HEK293 (cell line): ENCODE data around the gene VTN.
A peak's percentile ranks its signal among the peaks of the same experiment; 100 is the strongest.
"Not testable (repeated sequence)": the region's sequence is repeated elsewhere in the genome, so short reads cannot be mapped to it uniquely, and the experiment has no call there.

Source experiments
- CTCF ChIA-PET: fragments of 350-600 bp; formaldehyde crosslinking; extraction: SDS; loops from one replicate; lab custom pipeline; 2021; ENCODE audit warnings: antibody characterized with exemption; lab: Yijun Ruan, JAX
- POLR2A ChIA-PET: fragments of 300-600 bp; formaldehyde crosslinking; extraction: SDS; loops from one replicate; lab custom pipeline; 2020; ENCODE audit warnings: antibody characterized with exemption, inconsistent platforms; lab: Yijun Ruan, JAX
- H3K27ac ChIP-seq: fragments of 200-500 bp; sonication (Bioruptor generic); 2 replicates; pipeline ENCODE4 v1.5.1; 2014; ENCODE audit warnings: low read depth, low read length, control low read depth, inconsistent platforms; ENCODE audit errors: extremely low read depth
- H3K36me3 ChIP-seq, 2 experiments: fragments of 200-500 bp in 1 of 2; sonication (Bioruptor generic) in 1 of 2; 1 replicate in 1 of 2; 2 replicates in 1 of 2; pipeline ENCODE4 v1.5.1; 2014 to 2017; ENCODE audit warnings: inconsistent platforms in 2 of 2, low read length in 2 of 2; ENCODE audit not compliant: control insufficient read depth in 2 of 2, insufficient read depth in 1 of 2
- H3K4me1 ChIP-seq: fragments of 200-500 bp; sonication (Bioruptor generic); 2 replicates; pipeline ENCODE4 v1.5.1; 2014; ENCODE audit warnings: mild to moderate bottlenecking, low read length, inconsistent platforms; ENCODE audit not compliant: control insufficient read depth, insufficient read depth
- H3K4me3 ChIP-seq: 2 replicates; pipeline ENCODE4 v1.5.1; 2011; ENCODE audit warnings: low read depth, mild to moderate bottlenecking, control low read depth, low read length, moderate library complexity
- H3K9me3 ChIP-seq: fragments of 200-500 bp; sonication (Bioruptor generic); 2 replicates; pipeline ENCODE4 v1.5.1; 2014; ENCODE audit warnings: low read depth, low read length, inconsistent platforms; ENCODE audit not compliant: control insufficient read depth, insufficient read depth
- ATF2 ChIP-seq: fragments of 450-650 bp; formaldehyde crosslinking; IDR thresholded peaks from 2 replicates; pipeline ENCODE4 v1.5.1; 2016; ENCODE audit warnings: missing biosample characterization, missing genetic modification characterization, low read depth
- HIC1 ChIP-seq: fragments of 450-650 bp; formaldehyde crosslinking; IDR thresholded peaks from 2 replicates; pipeline ENCODE4 v1.5.1; 2016; ENCODE audit warnings: missing biosample characterization, missing genetic modification characterization
- PRDM1 ChIP-seq: fragments of 450-650 bp; formaldehyde crosslinking; IDR thresholded peaks from 2 replicates; pipeline ENCODE4; 2016; ENCODE audit warnings: missing biosample characterization, missing genetic modification characterization
- SCRT2 ChIP-seq: fragments of 450-650 bp; formaldehyde crosslinking; IDR thresholded peaks from 2 replicates; pipeline ENCODE4 v1.5.1; 2016; ENCODE audit warnings: missing biosample characterization, missing genetic modification characterization
- ZFHX2 ChIP-seq: fragments of 450-650 bp; formaldehyde crosslinking; conservative IDR thresholded peaks from 2 replicates; pipeline ENCODE4 v1.5.1; 2016; ENCODE audit warnings: missing biosample characterization, missing genetic modification characterization
- ZNF10 ChIP-seq: fragments of 450-650 bp; formaldehyde crosslinking; IDR thresholded peaks from 2 replicates; pipeline ENCODE4 v1.5.1; 2017; ENCODE audit warnings: missing biosample characterization, missing genetic modification characterization
- ZNF112 ChIP-seq: fragments of 450-650 bp; formaldehyde crosslinking; IDR thresholded peaks from 2 replicates; pipeline ENCODE4 v1.5.0; 2017; ENCODE audit warnings: missing biosample characterization, missing genetic modification characterization
- ZNF114 ChIP-seq: fragments of 450-650 bp; formaldehyde crosslinking; IDR thresholded peaks from 2 replicates; pipeline ENCODE4 v1.5.0; 2017; ENCODE audit warnings: missing biosample characterization, missing genetic modification characterization
- ZNF214 ChIP-seq: fragments of 450-650 bp; formaldehyde crosslinking; IDR thresholded peaks from 2 replicates; pipeline ENCODE4 v1.5.1; 2017; ENCODE audit warnings: missing biosample characterization, mild to moderate bottlenecking, missing genetic modification characterization, borderline replicate concordance
- ZNF433 ChIP-seq: fragments of 450-650 bp; formaldehyde crosslinking; IDR thresholded peaks from 2 replicates; pipeline ENCODE4 v1.5.1; 2016; ENCODE audit warnings: missing biosample characterization, missing genetic modification characterization, low read depth
- ZNF664 ChIP-seq: fragments of 450-650 bp; formaldehyde crosslinking; IDR thresholded peaks from 2 replicates; pipeline ENCODE4 v1.5.1; 2016; ENCODE audit warnings: missing biosample characterization, missing genetic modification characterization
- ZNF707 ChIP-seq: fragments of 450-650 bp; formaldehyde crosslinking; IDR thresholded peaks from 2 replicates; pipeline ENCODE4 v1.5.1; 2016; ENCODE audit warnings: missing biosample characterization, missing genetic modification characterization
- ZNF830 ChIP-seq: fragments of 450-650 bp; IDR thresholded peaks from 2 replicates; pipeline ENCODE4 v1.5.0; 2018; ENCODE audit warnings: missing biosample characterization, missing genetic modification characterization, low read depth, mild to moderate bottlenecking, moderate library complexity
- TF ChIP-seq, protein P1 (sequence below): fragments of 450-650 bp; formaldehyde crosslinking; IDR thresholded peaks from 2 replicates; pipeline ENCODE4 v1.5.1; 2016; ENCODE audit warnings: missing biosample characterization, missing genetic modification characterization
- TF ChIP-seq, protein P2 (sequence below): fragments of 450-650 bp; formaldehyde crosslinking; IDR thresholded peaks from 2 replicates; pipeline ENCODE4 v1.5.1; 2016; ENCODE audit warnings: missing biosample characterization, missing genetic modification characterization
- TF ChIP-seq, protein P3 (sequence below): fragments of 450-650 bp; formaldehyde crosslinking; IDR thresholded peaks from 2 replicates; pipeline ENCODE4 v1.5.1; 2016; ENCODE audit warnings: missing biosample characterization, missing genetic modification characterization
- TF ChIP-seq, protein P4 (sequence below): fragments of 450-650 bp; formaldehyde crosslinking; IDR thresholded peaks from 2 replicates; pipeline ENCODE4 v1.5.1; 2016; ENCODE audit warnings: missing biosample characterization, missing genetic modification characterization

The VTN gene

DNA sequence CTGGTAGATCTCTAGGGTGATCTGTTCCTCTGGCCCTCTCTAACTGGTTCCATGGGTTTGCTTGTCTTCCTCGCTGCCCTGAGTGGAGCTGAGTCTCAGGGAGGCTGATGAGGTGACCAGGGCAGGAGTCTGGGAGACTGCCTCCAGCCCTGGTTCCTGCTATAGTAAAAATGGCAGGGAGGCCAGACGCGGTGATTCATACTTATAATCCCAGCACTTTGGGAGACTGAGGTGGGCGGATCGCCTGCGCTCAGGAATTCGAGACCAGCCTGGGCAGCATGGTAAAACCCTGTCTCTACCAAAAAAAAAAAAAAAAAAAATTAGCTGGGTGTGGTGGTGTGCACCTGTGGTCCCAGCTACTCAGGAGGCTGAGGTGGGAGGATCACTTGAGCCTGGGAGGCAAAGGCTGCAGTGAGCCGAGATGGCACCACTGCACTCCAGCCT is 31.3 kb downstream of the VTN start:
- H3K27ac ChIP-seq, H3K4me3 ChIP-seq, H3K9me3 ChIP-seq: not testable (repeated sequence)
- ChIA-PET POLR2A (interaction anchor here (1.3 to 1.6 kb wide), 2 partner anchors 10 to 18 kb away, joined by 3 to 7 read pairs; partner anchors contain the start of gene POLDIP2), CTCF (interaction anchor here (0.7 to 1.0 kb wide), 3 partner anchors 9 to 510 kb away, joined by 3 to 6 read pairs (median 3); no protein-coding TSS in a partner anchor)
- H3K36me3 ChIP-seq: peaks cover 5 to 48% of the 10 kb centered on the region in 2 experiments; a peak in 1 of 3 replicates
- peaks cover 14% of the 10 kb centered on the region for H3K4me1 ChIP-seq
- TF ChIP-seq, protein P1, sequence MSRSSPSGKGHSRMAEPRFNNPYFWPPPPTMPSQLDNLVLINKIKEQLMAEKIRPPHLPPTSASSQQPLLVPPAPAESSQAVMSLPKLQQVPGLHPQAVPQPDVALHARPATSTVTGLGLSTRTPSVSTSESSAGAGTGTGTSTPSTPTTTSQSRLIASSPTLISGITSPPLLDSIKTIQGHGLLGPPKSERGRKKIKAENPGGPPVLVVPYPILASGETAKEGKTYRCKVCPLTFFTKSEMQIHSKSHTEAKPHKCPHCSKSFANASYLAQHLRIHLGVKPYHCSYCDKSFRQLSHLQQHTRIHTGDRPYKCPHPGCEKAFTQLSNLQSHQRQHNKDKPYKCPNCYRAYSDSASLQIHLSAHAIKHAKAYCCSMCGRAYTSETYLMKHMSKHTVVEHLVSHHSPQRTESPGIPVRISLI (tag by site-specific recombination): peak; percentile 18; the same call in 1 of the 2 replicates

GRCh38 chr17:28338056-28338768 is 31.9 kb downstream of the VTN start:
- Histone ChIP-seq H3K36me3 (peaks cover 5 to 42% of the 10 kb centered on the region in 2 experiments; a peak in 1 of 3 replicates), H3K4me1 (peaks cover 14% of the 10 kb centered on the region), H3K27ac (no peak overlapping the region), H3K9me3 (no peaks in the 10 kb centered on the region), H3K4me3 (no peak overlapping the region)
- ChIA-PET POLR2A (interaction anchor here (1.0 to 1.6 kb wide), 3 partner anchors 9 to 19 kb away, joined by 3 to 8 read pairs (median 7); partner anchors contain the start of gene POLDIP2), CTCF (interaction anchor here (0.7 to 1.0 kb wide), 3 partner anchors 10 to 510 kb away, joined by 3 to 6 read pairs (median 3); no protein-coding TSS in a partner anchor)
- TF ChIP-seq PRDM1 (tag by site-specific recombination) (0 out of 2 replicates have a peak, but pooled peaks have one; percentile 19), ATF2 (tag by site-specific recombination) (no peak), ZNF114 (no peak), ZNF707 (no peak), ZFHX2 (tag by site-specific recombination) (no peak), HIC1 (tag by site-specific recombination) (no peak), SCRT2 (tag by site-specific recombination) (no peak), ZNF112 (tag by site-specific recombination) (no peak), ZNF664 (peak; percentile 57; the same call in 1 of the 2 replicates), ZNF214 (tag by site-specific recombination) (no peak), ZNF10 (no peak), ZNF830 (no peak), ZNF433 (tag by site-specific recombination) (no peak)
- TF ChIP-seq, protein P2, sequence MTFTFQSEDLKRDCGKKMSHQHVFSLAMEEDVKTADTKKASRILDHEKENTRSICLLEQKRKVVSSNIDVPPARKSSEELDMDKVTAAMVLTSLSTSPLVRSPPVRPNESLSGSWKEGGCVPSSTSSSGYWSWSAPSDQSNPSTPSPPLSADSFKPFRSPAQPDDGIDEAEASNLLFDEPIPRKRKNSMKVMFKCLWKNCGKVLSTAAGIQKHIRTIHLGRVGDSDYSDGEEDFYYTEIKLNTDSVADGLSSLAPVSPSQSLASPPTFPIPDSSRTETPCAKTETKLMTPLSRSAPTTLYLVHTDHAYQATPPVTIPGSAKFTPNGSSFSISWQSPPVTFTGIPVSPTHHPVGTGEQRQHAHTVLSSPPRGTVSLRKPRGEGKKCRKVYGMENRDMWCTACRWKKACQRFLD (tag by site-specific recombination): no peak
- TF ChIP-seq, protein P3, sequence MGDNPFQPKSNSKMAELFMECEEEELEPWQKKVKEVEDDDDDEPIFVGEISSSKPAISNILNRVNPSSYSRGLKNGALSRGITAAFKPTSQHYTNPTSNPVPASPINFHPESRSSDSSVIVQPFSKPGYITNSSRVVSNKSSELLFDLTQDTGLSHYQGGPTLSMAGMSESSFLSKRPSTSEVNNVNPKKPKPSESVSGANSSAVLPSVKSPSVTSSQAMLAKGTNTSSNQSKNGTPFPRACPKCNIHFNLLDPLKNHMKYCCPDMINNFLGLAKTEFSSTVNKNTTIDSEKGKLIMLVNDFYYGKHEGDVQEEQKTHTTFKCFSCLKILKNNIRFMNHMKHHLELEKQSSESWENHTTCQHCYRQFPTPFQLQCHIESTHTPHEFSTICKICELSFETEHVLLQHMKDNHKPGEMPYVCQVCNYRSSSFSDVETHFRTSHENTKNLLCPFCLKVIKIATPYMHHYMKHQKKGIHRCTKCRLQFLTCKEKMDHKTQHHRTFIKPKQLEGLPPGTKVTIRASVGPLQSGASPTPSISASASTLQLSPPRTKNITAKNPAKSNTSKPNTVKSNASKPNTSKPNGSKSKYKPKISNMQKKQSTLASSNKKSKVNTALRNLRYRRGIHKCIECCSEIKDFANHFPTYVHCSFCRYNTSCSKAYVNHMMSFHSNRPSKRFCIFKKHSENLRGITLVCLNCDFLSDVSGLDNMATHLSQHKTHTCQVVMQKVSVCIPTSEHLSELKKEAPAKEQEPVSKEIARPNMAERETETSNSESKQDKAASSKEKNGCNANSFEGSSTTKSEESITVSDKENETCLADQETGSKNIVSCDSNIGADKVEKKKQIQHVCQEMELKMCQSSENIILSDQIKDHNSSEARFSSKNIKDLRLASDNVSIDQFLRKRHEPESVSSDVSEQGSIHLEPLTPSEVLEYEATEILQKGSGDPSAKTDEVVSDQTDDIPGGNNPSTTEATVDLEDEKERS: no peak
- TF ChIP-seq, protein P4, sequence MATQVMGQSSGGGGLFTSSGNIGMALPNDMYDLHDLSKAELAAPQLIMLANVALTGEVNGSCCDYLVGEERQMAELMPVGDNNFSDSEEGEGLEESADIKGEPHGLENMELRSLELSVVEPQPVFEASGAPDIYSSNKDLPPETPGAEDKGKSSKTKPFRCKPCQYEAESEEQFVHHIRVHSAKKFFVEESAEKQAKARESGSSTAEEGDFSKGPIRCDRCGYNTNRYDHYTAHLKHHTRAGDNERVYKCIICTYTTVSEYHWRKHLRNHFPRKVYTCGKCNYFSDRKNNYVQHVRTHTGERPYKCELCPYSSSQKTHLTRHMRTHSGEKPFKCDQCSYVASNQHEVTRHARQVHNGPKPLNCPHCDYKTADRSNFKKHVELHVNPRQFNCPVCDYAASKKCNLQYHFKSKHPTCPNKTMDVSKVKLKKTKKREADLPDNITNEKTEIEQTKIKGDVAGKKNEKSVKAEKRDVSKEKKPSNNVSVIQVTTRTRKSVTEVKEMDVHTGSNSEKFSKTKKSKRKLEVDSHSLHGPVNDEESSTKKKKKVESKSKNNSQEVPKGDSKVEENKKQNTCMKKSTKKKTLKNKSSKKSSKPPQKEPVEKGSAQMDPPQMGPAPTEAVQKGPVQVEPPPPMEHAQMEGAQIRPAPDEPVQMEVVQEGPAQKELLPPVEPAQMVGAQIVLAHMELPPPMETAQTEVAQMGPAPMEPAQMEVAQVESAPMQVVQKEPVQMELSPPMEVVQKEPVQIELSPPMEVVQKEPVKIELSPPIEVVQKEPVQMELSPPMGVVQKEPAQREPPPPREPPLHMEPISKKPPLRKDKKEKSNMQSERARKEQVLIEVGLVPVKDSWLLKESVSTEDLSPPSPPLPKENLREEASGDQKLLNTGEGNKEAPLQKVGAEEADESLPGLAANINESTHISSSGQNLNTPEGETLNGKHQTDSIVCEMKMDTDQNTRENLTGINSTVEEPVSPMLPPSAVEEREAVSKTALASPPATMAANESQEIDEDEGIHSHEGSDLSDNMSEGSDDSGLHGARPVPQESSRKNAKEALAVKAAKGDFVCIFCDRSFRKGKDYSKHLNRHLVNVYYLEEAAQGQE (tag by site-specific recombination): no peak
